GM12892 (cell line): Measurements from ENCODE around the gene SPSB2.

Experiments used
- POLR2A ChIP-seq: IDR thresholded peaks from 2 replicates; pipeline ENCODE4 v1.6.1; 2011; ENCODE audit warnings: low read depth, low read length, control low read depth
- POLR2AphosphoS5 ChIP-seq: IDR thresholded peaks from 2 replicates; pipeline ENCODE4 v1.6.1; 2011; ENCODE audit warnings: low read depth, low read length, control low read depth
- TAF1 ChIP-seq: IDR thresholded peaks from 2 replicates; pipeline ENCODE4 v1.6.1; 2011; ENCODE audit warnings: low read depth, mild to moderate bottlenecking, control low read depth, low read length, borderline replicate concordance

DNA sequence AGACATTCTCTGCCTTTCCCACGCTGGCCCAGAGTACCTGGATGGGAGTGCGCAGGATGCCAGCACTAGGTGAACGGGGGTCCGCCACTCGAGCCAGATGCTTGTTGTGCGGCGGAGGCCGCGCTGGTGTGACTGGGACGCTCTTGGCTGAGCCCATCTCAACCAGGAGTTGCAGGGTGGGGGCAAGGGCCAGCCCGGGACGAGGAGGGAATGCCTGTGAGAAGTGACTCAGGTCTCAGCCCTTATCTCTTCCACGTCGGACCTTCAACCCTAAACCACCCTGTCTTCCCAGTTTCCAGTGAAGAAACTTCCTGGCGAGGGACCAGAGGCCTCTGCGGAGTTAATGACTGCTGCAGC is 22.3 kb downstream of the SPSB2 start:
- no peak for TF ChIP-seq POLR2A
- TF ChIP-seq POLR2AphosphoS5, result no peak
- no peak for TF ChIP-seq TAF1
